Keratinocyte (primary cell): ENCODE measurements around the gene GKN2. TPM values are rescaled to one million over a fixed set of nuclear protein-coding genes. Genes with fewer than 3 reads are reported as not detected.

Experiments used
- DNase-seq: peaks from one replicate; pipeline ENCODE4 v3.0.0-alpha.2; 2011; ENCODE audit warnings: low read depth, missing footprints, low spot score
- FAIRE-seq: peaks from 2 replicates; lab custom pipeline; 2011; peaks lifted over from hg19 to GRCh38; lab: Jason Lieb, UNC
- H2AFZ ChIP-seq: 2 replicates; pipeline ENCODE4 v1.6.0; 2012; ENCODE audit warnings: low read length, control low read depth, inconsistent platforms; ENCODE audit not compliant: control insufficient read depth
- H3K27ac ChIP-seq: 2 replicates; pipeline ENCODE4 v1.5.1; 2011; ENCODE audit warnings: low read length; ENCODE audit not compliant: control insufficient read depth, insufficient read depth
- H3K27me3 ChIP-seq: 3 replicates; pipeline ENCODE4 v1.6.0; 2011; ENCODE audit warnings: low read length; ENCODE audit not compliant: control insufficient read depth, insufficient read depth; ENCODE audit errors: extremely low read depth
- H3K36me3 ChIP-seq, 2 experiments: 2 replicates in 1 of 2; 3 replicates in 1 of 2; pipeline ENCODE4 v1.5.1; 2011; ENCODE audit warnings: low read length in 2 of 2, mild to moderate bottlenecking in 1 of 2; ENCODE audit not compliant: control insufficient read depth in 2 of 2, insufficient read depth in 2 of 2; ENCODE audit errors: extremely low read depth in 1 of 2
- H3K4me1 ChIP-seq: 3 replicates; pipeline ENCODE4 v1.5.1; 2011; ENCODE audit warnings: low read length; ENCODE audit not compliant: control insufficient read depth, insufficient read depth; ENCODE audit errors: extremely low read depth
- H3K4me2 ChIP-seq: 3 replicates; pipeline ENCODE4 v1.6.0; 2011; ENCODE audit warnings: low read depth, low read length; ENCODE audit not compliant: control insufficient read depth, insufficient read depth; ENCODE audit errors: extremely low read depth
- H3K4me3 ChIP-seq, 3 experiments: fragments of 200-600 bp in 1 of 3; sonication (generic) in 1 of 3; 2 replicates in 2 of 3; 3 replicates in 1 of 3; pipeline ENCODE4 v1.5.1; 2011 to 2016; ENCODE audit warnings: low read length in 3 of 3, mild to moderate bottlenecking in 3 of 3, control low read depth in 2 of 3, inconsistent platforms in 1 of 3, low read depth in 1 of 3, mixed read lengths in 1 of 3, mixed run types in 1 of 3, moderate library complexity in 1 of 3; ENCODE audit not compliant: control insufficient read depth in 2 of 3, insufficient read depth in 2 of 3; ENCODE audit errors: extremely low read depth in 1 of 3
- H3K79me2 ChIP-seq: 2 replicates; pipeline ENCODE4 v1.6.0; 2012; ENCODE audit warnings: low read length; ENCODE audit not compliant: control insufficient read depth, insufficient read depth
- H3K9ac ChIP-seq: 3 replicates; pipeline ENCODE4 v1.6.0; 2011; ENCODE audit warnings: low read length; ENCODE audit not compliant: control insufficient read depth, insufficient read depth; ENCODE audit errors: extremely low read depth
- H3K9me1 ChIP-seq: 3 replicates; pipeline ENCODE4 v1.6.0; 2011; ENCODE audit warnings: low read length; ENCODE audit not compliant: control insufficient read depth, insufficient read depth; ENCODE audit errors: extremely low read depth
- H3K9me3 ChIP-seq: 2 replicates; pipeline ENCODE4 v1.5.1; 2012; ENCODE audit warnings: low read depth, low read length; ENCODE audit not compliant: control insufficient read depth
- H4K20me1 ChIP-seq: 3 replicates; pipeline ENCODE4 v1.6.0; 2011; ENCODE audit warnings: low read length; ENCODE audit not compliant: control insufficient read depth, insufficient read depth; ENCODE audit errors: extremely low read depth
- EZH2 ChIP-seq: IDR thresholded peaks from one replicate; pipeline ENCODE4 v1.6.1; 2012; ENCODE audit warnings: inconsistent platforms, mild to moderate bottlenecking, low read length, moderate library complexity
- dilution Hi-C: fragments of 300-500 bp; cut with MboI; formaldehyde crosslinking; loops from one replicate; pipeline ENCODE4 v1.7.0; 2020; ENCODE audit warnings: low sequenced_read_pairs; ENCODE audit not compliant: extremely low pct_ligation_motif_present
- polyA plus RNA-seq, 5 experiments: library from polyadenylated mRNA; depleted of rRNA in 3 of 5; stranded (reverse) in 3 of 5; stranded (forward) in 1 of 5; unstranded in 1 of 5; fragments of >200 nt; gene quantifications; 1 replicate in 1 of 5; 2 replicates in 3 of 5; 3 replicates in 1 of 5; pipeline versions ENCODE4 v1.2.1 to v1.2.3, GENCODE V29; 2011 to 2012; ENCODE audit warnings: missing spikeins in 2 of 5, low read depth in 1 of 5, low replicate concordance in 1 of 5
- TF ChIP-seq, protein P1 (sequence below), 3 experiments: IDR thresholded peaks in 1 of 3; conservative IDR thresholded peaks in 1 of 3; optimal IDR thresholded peaks in 1 of 3; 2 replicates in 2 of 3; 3 replicates in 1 of 3; pipeline versions ENCODE3 to v1.5.1; 2011; ENCODE audit warnings: low read length in 3 of 3, mild to moderate bottlenecking in 3 of 3, moderate library complexity in 2 of 3, control low read depth in 1 of 3, inconsistent platforms in 1 of 3; ENCODE audit not compliant: insufficient read depth in 2 of 3; ENCODE audit errors: extremely low read depth in 1 of 3

GKN2 gene
- polyA plus RNA-seq, 1 donor (not counting 4 experiments of a cell fraction or from before 2014, with no cell fraction given): 0.08 TPM

GRCh38 chr2:68905116-68905515 is 47.6 kb downstream of the GKN2 start:
- H3K36me3 ChIP-seq: no peaks in the 10 kb centered on the region
- TF ChIP-seq EZH2: no peak
- TF ChIP-seq, protein P1, sequence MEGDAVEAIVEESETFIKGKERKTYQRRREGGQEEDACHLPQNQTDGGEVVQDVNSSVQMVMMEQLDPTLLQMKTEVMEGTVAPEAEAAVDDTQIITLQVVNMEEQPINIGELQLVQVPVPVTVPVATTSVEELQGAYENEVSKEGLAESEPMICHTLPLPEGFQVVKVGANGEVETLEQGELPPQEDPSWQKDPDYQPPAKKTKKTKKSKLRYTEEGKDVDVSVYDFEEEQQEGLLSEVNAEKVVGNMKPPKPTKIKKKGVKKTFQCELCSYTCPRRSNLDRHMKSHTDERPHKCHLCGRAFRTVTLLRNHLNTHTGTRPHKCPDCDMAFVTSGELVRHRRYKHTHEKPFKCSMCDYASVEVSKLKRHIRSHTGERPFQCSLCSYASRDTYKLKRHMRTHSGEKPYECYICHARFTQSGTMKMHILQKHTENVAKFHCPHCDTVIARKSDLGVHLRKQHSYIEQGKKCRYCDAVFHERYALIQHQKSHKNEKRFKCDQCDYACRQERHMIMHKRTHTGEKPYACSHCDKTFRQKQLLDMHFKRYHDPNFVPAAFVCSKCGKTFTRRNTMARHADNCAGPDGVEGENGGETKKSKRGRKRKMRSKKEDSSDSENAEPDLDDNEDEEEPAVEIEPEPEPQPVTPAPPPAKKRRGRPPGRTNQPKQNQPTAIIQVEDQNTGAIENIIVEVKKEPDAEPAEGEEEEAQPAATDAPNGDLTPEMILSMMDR (optimal IDR thresholded peaks at IDR 0.05 in 1 of 3, IDR thresholded peaks at IDR 0.05 in 1 of 3, conservative IDR thresholded peaks at IDR 0.05 in 1 of 3; ENCODE audit: extremely low read depth in 1 of 3, insufficient read depth in 2 of 3, low read length in 3 of 3): no peak
- dilution Hi-C loops: no loop called here
- no peaks in the 10 kb centered on the region for H3K79me2 ChIP-seq
- H3K27me3 ChIP-seq: no peaks in the 10 kb centered on the region
- no peaks in the 10 kb centered on the region for H4K20me1 ChIP-seq
- H3K4me3 ChIP-seq: no peak overlapping the region
- H3K9me3 ChIP-seq: no peaks in the 10 kb centered on the region
- H3K27ac ChIP-seq: no peak overlapping the region
- no peak for FAIRE-seq
- no peak for DNase-seq
- H2AFZ ChIP-seq: no peak overlapping the region
- H3K4me1 ChIP-seq: peaks cover 21% of the 10 kb centered on the region
- no peak overlapping the region for H3K9ac ChIP-seq
- no peaks in the 10 kb centered on the region for H3K9me1 ChIP-seq
- H3K4me2 ChIP-seq: no peak overlapping the region

DNA sequence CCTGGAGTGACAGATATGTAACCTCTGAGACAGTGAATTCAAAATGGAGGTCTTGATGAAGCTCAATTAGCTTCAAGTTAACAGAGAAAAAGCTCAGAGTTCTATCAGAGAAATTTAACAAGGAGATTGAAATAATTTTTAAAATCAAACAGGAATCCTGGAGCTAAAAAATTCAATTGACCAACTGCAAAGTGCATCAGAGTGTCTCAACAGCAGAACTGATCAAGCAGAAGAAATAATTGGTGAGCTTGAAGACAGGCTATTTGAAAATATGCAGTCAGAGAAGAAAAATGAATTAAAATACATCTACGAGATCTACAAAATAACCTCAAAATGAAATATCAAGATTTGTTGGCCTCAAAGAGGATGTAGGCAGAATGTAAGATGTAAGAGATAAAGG is 51.1 kb downstream of the GKN2 start:
- no peaks in the 10 kb centered on the region for H4K20me1 ChIP-seq
- H3K9ac ChIP-seq: no peak overlapping the region
- H3K9me3 ChIP-seq: no peaks in the 10 kb centered on the region

More for the DNA sequence above, 51.1 kb downstream of the GKN2 start:
- H3K79me2 ChIP-seq: no peaks in the 10 kb centered on the region
- H3K4me2 ChIP-seq: no peak overlapping the region
- no peaks in the 10 kb centered on the region for H3K36me3 ChIP-seq
- no peak for FAIRE-seq
- dilution Hi-C loops: no loop called here
- no peak for DNase-seq
- H3K27ac ChIP-seq: no peak overlapping the region
- H3K9me1 ChIP-seq: no peaks in the 10 kb centered on the region
- no peak overlapping the region for H2AFZ ChIP-seq
- H3K27me3 ChIP-seq: no peaks in the 10 kb centered on the region
- no peak overlapping the region for H3K4me3 ChIP-seq
- TF ChIP-seq, protein P1 (optimal IDR thresholded peaks at IDR 0.05 in 1 of 3, IDR thresholded peaks at IDR 0.05 in 1 of 3, conservative IDR thresholded peaks at IDR 0.05 in 1 of 3; ENCODE audit: extremely low read depth in 1 of 3, insufficient read depth in 2 of 3, low read length in 3 of 3): no peak
- TF ChIP-seq EZH2: no peak
- no peaks in the 10 kb centered on the region for H3K4me1 ChIP-seq
